C4-2B (cell line): ENCODE results near the gene NR2F1-AS1.

Experiments
- CTCF ChIP-seq: fragments of 450-650 bp; conservative IDR thresholded peaks from 2 replicates; pipeline ENCODE4 v1.5.1; 2017; ENCODE audit warnings: mild to moderate bottlenecking
- ZFX ChIP-seq: fragments of 450-650 bp; IDR thresholded peaks from 2 replicates; pipeline ENCODE4 v1.6.1; 2017

GRCh38 chr5:93422652-93423280, 158.3 kb downstream of the NR2F1-AS1 start:
- TF ChIP-seq CTCF (no peak), ZFX (no peak)
